Trophoblast cell (in vitro differentiated cells and primary cell): Measurements from ENCODE around the gene SLC6A12.

ENCODE experiments used
- DNase-seq, 2 donors: peaks; one replicate each; pipeline ENCODE4 v3.0.0-alpha.2; 2016
- H2AFZ ChIP-seq: 2 replicates; pipeline ENCODE4 v1.6.1; 2013; ENCODE audit warnings: low read length, moderate library complexity, mild to moderate bottlenecking; ENCODE audit not compliant: insufficient read depth, poor library complexity
- H2AK5ac ChIP-seq: 2 replicates; pipeline ENCODE4 v1.6.1; 2013; ENCODE audit warnings: mild to moderate bottlenecking, low read length
- H2BK120ac ChIP-seq: 2 replicates; pipeline ENCODE4 v1.6.1; 2013; ENCODE audit warnings: low read length, mild to moderate bottlenecking, moderate library complexity; ENCODE audit not compliant: insufficient read depth, poor library complexity
- H2BK12ac ChIP-seq: 2 replicates; pipeline ENCODE4 v1.6.1; 2013; ENCODE audit warnings: mild to moderate bottlenecking, low read length, moderate library complexity
- H2BK5ac ChIP-seq: 2 replicates; pipeline ENCODE4 v1.6.1; 2013; ENCODE audit warnings: low read length, low read depth, moderate library complexity, mild to moderate bottlenecking; ENCODE audit not compliant: poor library complexity
- H3K14ac ChIP-seq: 2 replicates; pipeline ENCODE4 v1.6.1; 2013; ENCODE audit warnings: mild to moderate bottlenecking, low read length
- H3K18ac ChIP-seq: 2 replicates; pipeline ENCODE4 v1.6.1; 2013; ENCODE audit warnings: mild to moderate bottlenecking, low read length
- H3K23ac ChIP-seq: 2 replicates; pipeline ENCODE4 v1.6.1; 2013; ENCODE audit warnings: low read length
- H3K27ac ChIP-seq: 2 replicates; pipeline ENCODE4 v1.5.1; 2013; ENCODE audit warnings: low read depth, mild to moderate bottlenecking, inconsistent platforms, low read length, moderate library complexity
- H3K27me3 ChIP-seq: 2 replicates; pipeline ENCODE4 v1.6.1; 2013; ENCODE audit warnings: inconsistent platforms, mild to moderate bottlenecking, low read length, moderate library complexity; ENCODE audit not compliant: insufficient read depth
- H3K36me3 ChIP-seq, 2 experiments: 1 replicate in 1 of 2; 2 replicates in 1 of 2; pipeline ENCODE4 v1.6.1; 2013; ENCODE audit warnings: low read length in 2 of 2, mild to moderate bottlenecking in 2 of 2, moderate library complexity in 1 of 2; ENCODE audit not compliant: insufficient read depth in 2 of 2, control insufficient read depth in 1 of 2
- H3K4ac ChIP-seq: 2 replicates; pipeline ENCODE4 v1.6.1; 2013; ENCODE audit warnings: low read depth, mild to moderate bottlenecking, low read length, moderate library complexity
- H3K4me1 ChIP-seq, 2 experiments: 1 replicate in 1 of 2; 2 replicates in 1 of 2; pipeline ENCODE4 v1.6.1; 2013; ENCODE audit warnings: low read length in 2 of 2, mild to moderate bottlenecking in 2 of 2, moderate library complexity in 1 of 2; ENCODE audit not compliant: insufficient read depth in 2 of 2, control insufficient read depth in 1 of 2
- H3K4me2 ChIP-seq: 2 replicates; pipeline ENCODE4 v1.6.1; 2013; ENCODE audit warnings: inconsistent platforms, mild to moderate bottlenecking, low read length, moderate library complexity
- H3K4me3 ChIP-seq: 2 replicates; pipeline ENCODE4 v1.5.1; 2013; ENCODE audit warnings: mild to moderate bottlenecking, low read depth, low read length, inconsistent platforms
- H3K79me1 ChIP-seq: one replicate; pipeline ENCODE4 v1.6.1; 2013; ENCODE audit warnings: low read length
- H3K79me2 ChIP-seq: 2 replicates; pipeline ENCODE4 v1.6.1; 2013; ENCODE audit warnings: low read length, mild to moderate bottlenecking; ENCODE audit not compliant: control insufficient read depth, insufficient read depth, poor library complexity
- H3K9ac ChIP-seq: 2 replicates; pipeline ENCODE4 v1.6.1; 2013; ENCODE audit warnings: mild to moderate bottlenecking, low read length
- H3K9me3 ChIP-seq: 2 replicates; pipeline ENCODE4 v1.6.1; 2013; ENCODE audit warnings: low read depth, mild to moderate bottlenecking, control low read depth, inconsistent platforms, low read length; ENCODE audit not compliant: insufficient read depth
- H4K12ac ChIP-seq: 2 replicates; pipeline ENCODE4 v1.6.1; 2013; ENCODE audit warnings: low read depth, mild to moderate bottlenecking, low read length, moderate library complexity
- H4K8ac ChIP-seq: 2 replicates; pipeline ENCODE4 v1.6.1; 2013; ENCODE audit warnings: low read depth, mild to moderate bottlenecking, low read length, moderate library complexity
- H4K91ac ChIP-seq: one replicate; pipeline ENCODE4 v1.6.1; 2013; ENCODE audit warnings: low read depth, mild to moderate bottlenecking, low read length, moderate library complexity
- WGBS: extraction: QIAGEN DNeasy Blood & Tissue Kit; methylation state at CpG from one replicate; pipeline ENCODE4 v1.1.7; 2013; ENCODE audit warnings: missing lambda C conversion rate; ENCODE audit not compliant: insufficient read length, insufficient coverage; ENCODE audit errors: extremely low coverage; 5-methylcytosine and 5-hydroxymethylcytosine counted together

Gene SLC6A12

DNA sequence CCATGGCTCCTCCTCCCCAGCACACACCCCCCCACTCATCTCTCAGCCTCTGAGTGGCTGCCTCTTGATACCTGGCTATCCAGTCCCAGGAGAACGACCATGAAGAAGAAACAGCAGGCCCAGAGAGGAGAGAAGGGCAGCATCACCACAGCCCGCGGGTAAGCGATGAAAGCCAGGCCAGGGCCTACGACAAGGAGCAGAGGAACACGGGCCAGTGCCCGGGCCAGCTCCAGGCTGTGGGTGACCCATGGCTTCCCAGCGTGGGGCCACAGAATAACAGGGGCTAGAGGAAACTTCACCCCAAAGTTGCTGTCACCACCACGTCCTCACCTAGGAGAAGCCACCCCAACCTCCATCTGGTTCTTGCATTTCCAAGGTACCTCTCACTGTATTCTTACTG lies 10.4 kb upstream of the SLC6A12 start:
- H3K14ac ChIP-seq: no peak overlapping the region
- no peak overlapping the region for H4K8ac ChIP-seq
- no peak overlapping the region for H3K4ac ChIP-seq

DNA sequence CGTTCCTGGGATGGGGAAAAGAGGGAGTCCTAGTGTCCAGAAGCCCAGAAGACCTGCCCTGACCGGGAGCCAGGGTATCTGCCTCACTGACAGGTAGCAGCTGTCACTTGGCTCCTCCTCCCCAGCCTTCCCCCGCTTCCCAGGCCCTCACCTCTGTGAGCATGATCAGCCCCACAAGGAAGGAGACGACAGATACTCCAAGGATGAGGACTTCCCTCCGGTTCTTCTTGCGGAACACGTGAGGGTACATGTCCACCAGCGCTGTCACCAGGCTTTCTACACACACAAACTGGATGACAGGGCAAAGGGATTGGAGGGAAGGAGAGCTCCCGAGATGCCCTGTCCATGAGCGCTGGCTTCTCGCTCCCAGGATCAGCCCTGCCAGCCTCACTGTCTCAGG lies 9.9 kb upstream of the SLC6A12 start:
- Histone ChIP-seq H3K27me3 (no peaks in the 10 kb centered on the region), H4K8ac (no peak overlapping the region), H3K36me3 (no peaks in the 10 kb centered on the region), H3K9ac (no peak overlapping the region), H2AFZ (no peak overlapping the region), H2BK120ac (no peak overlapping the region), H3K23ac (no peak overlapping the region), H2AK5ac (no peak overlapping the region), H3K4ac (no peak overlapping the region), H2BK12ac (no peak overlapping the region), H3K14ac (no peak overlapping the region), H3K79me1 (no peaks in the 10 kb centered on the region), H3K27ac (no peak overlapping the region), H3K18ac (no peak overlapping the region), H4K91ac (no peak overlapping the region), H2BK5ac (no peak overlapping the region), H3K4me2 (no peak overlapping the region), H4K12ac (no peak overlapping the region), H3K9me3 (no peaks in the 10 kb centered on the region), H3K4me3 (no peak overlapping the region), H3K79me2 (no peaks in the 10 kb centered on the region), H3K4me1 (no peaks in the 10 kb centered on the region)
- no CpG with 5 or more reads among the region's 11 CpGs for WGBS
- DNase-seq: no peak

More for the DNA sequence above, 10.4 kb upstream of the SLC6A12 start:
- H2AK5ac ChIP-seq: no peak overlapping the region
- H2BK12ac ChIP-seq: no peak overlapping the region
- no peak overlapping the region for H4K91ac ChIP-seq
- no peak overlapping the region for H3K18ac ChIP-seq
- H3K23ac ChIP-seq: no peak overlapping the region
- H2BK120ac ChIP-seq: no peak overlapping the region
- no peaks in the 10 kb centered on the region for H3K36me3 ChIP-seq
- no peak overlapping the region for H3K27ac ChIP-seq
- H3K4me1 ChIP-seq: no peaks in the 10 kb centered on the region
- H3K27me3 ChIP-seq: no peaks in the 10 kb centered on the region
- H2BK5ac ChIP-seq: no peak overlapping the region
- no peak overlapping the region for H4K12ac ChIP-seq
- H3K9me3 ChIP-seq: no peaks in the 10 kb centered on the region
- H3K4me3 ChIP-seq: no peak overlapping the region
- no peaks in the 10 kb centered on the region for H3K79me1 ChIP-seq
- H3K79me2 ChIP-seq: no peaks in the 10 kb centered on the region
- DNase-seq: no peak
- H3K9ac ChIP-seq: no peak overlapping the region
- H2AFZ ChIP-seq: no peak overlapping the region
- WGBS: no CpG with 5 or more reads among the region's 9 CpGs
- H3K4me2 ChIP-seq: no peak overlapping the region

DNA sequence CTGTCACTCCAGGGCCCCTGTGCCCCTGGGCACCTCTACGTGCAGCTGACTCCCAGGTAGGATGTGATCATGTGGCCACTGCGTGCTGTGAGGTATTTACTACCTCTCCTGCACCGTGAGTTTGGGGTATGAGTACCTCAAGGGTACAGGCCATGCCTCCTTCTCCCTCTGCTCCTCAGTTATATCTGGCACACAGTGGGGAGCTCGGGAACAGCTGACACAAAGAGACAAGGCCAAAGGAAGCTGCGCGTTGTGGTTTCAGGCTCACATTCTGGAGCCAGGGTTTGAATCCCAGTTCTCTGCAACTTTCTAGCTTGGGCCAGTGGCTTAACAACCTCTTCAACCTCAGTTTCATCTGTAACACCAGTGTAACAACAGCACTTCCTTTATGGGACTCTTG lies 7.8 kb upstream of the SLC6A12 start:
- H3K79me1 ChIP-seq: no peaks in the 10 kb centered on the region
- no peaks in the 10 kb centered on the region for H3K4me1 ChIP-seq
- H3K18ac ChIP-seq: no peak overlapping the region
- H2BK12ac ChIP-seq: no peak overlapping the region
- H2BK5ac ChIP-seq: no peak overlapping the region
- no CpG with 5 or more reads among the region's 6 CpGs for WGBS
- no peak overlapping the region for H4K91ac ChIP-seq
- no peak overlapping the region for H3K27ac ChIP-seq
- H2AK5ac ChIP-seq: no peak overlapping the region
- no peak overlapping the region for H4K12ac ChIP-seq
- no peaks in the 10 kb centered on the region for H3K36me3 ChIP-seq
- no peak overlapping the region for H2BK120ac ChIP-seq
- no peaks in the 10 kb centered on the region for H3K9me3 ChIP-seq
- no peak for DNase-seq
- no peak overlapping the region for H4K8ac ChIP-seq
- H2AFZ ChIP-seq: no peak overlapping the region
- no peaks in the 10 kb centered on the region for H3K79me2 ChIP-seq
- H3K4me3 ChIP-seq: no peak overlapping the region
- no peaks in the 10 kb centered on the region for H3K27me3 ChIP-seq
- no peak overlapping the region for H3K23ac ChIP-seq
- no peak overlapping the region for H3K4me2 ChIP-seq
- H3K9ac ChIP-seq: no peak overlapping the region
- H3K14ac ChIP-seq: no peak overlapping the region
- no peak overlapping the region for H3K4ac ChIP-seq

DNA sequence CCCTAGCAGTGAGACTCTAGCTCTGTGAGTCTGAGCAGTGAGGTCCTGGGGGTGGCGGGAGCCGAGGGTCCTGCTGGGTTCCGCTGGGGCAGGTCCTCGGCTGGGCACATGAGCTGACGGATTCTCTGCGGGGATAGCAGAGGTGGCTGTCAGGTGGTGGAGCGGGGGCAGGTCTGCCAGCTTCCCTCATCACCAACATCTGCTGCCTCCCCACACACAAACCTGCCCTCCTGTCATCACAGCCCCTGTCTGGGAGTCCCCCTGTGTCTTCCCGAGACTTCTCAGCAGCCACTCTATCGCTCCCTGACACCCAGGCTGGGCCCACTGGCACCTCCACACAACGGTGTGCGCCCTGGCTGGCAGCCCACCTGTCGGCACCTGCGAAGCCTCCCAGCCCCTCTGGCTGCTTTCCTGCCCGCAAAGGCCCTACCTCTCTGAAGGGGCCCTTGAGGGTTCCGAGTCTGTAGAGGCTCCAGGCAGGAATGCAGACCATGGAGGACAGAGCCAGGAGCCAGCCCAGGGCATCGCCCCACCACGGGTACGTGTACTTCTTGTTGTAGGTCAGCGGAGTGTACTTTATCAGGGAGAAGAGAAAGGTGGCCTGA lies 7.1 kb upstream of the SLC6A12 start:
- Histone ChIP-seq H2AK5ac (no peak overlapping the region), H2BK12ac (no peak overlapping the region), H3K4me1 (no peaks in the 10 kb centered on the region), H4K8ac (no peak overlapping the region), H2BK5ac (no peak overlapping the region), H3K18ac (no peak overlapping the region), H2AFZ (no peak overlapping the region), H3K9me3 (no peaks in the 10 kb centered on the region), H3K4me3 (no peak overlapping the region), H3K27me3 (no peaks in the 10 kb centered on the region), H4K91ac (no peak overlapping the region), H3K14ac (no peak overlapping the region), H3K4ac (no peak overlapping the region), H3K4me2 (no peak overlapping the region), H2BK120ac (no peak overlapping the region), H3K23ac (no peak overlapping the region), H3K9ac (no peak overlapping the region), H3K27ac (no peak overlapping the region), H3K79me2 (no peaks in the 10 kb centered on the region), H4K12ac (no peak overlapping the region), H3K36me3 (no peaks in the 10 kb centered on the region), H3K79me1 (no peaks in the 10 kb centered on the region)
- DNase-seq: no peak
- WGBS: no CpG with 5 or more reads among the region's 19 CpGs
